GM12892 (cell line): ENCODE results near the gene ERGIC1.

Experiments
- POLR2A ChIP-seq: IDR thresholded peaks from 2 replicates; pipeline ENCODE4 v1.6.1; 2011; ENCODE audit warnings: low read depth, low read length, control low read depth
- TAF1 ChIP-seq: IDR thresholded peaks from 2 replicates; pipeline ENCODE4 v1.6.1; 2011; ENCODE audit warnings: low read depth, mild to moderate bottlenecking, control low read depth, low read length, borderline replicate concordance

DNA sequence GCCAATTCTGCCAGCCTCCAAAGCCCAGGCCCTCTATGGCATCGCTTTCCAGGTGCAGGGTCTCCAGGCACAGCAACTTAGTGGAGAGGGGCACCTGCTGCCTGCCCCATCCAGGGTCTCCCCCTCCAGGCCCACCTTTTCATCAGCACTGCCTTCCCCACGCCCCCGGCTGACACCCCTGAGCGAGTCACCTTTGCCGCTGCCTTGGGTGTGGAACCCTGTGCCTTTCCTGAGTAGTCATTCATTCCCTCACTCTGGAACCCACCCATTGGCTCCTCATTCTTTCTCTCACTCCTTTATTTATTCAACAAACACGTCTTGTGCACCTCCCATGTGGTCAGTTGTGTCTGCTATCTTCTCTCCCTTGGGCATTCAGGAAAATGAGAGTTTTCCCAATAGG lies 110.7 kb downstream of the ERGIC1 start:
- TF ChIP-seq TAF1 (no peak), POLR2A (no peak)
